Left colon (tissue), 2 donors: ENCODE results near the gene MCC. TPM values are rescaled to one million over a fixed set of nuclear protein-coding genes. Genes with fewer than 3 reads are reported as not detected.

Source experiments
- ATAC-seq: fragments of 200-7000 bp; cut with Tn5 transposase; one replicate; pipeline ENCODE4 v1.9.1; 2020; ENCODE audit warnings: mild to moderate bottlenecking, moderate library complexity
- DNase-seq, 2 donors: peaks; one replicate each; pipeline ENCODE4 v3.0.0-alpha.2; 2020
- intact Hi-C, 2 donors: fragments of 100-400 bp; cut with DNase I in 1 of 2; cut with micrococcal nuclease in 1 of 2; formaldehyde crosslinking; loops; one replicate each; pipeline versions ENCODE4 v1.11.2 to v1.14.0; 2022; cut with DNase I, micrococcal nuclease
- total RNA-seq, 2 donors: library from RNA; stranded (reverse); fragmentation: NEBNext Ultra II Directional; extraction: Animal tissue kit (Norgen Biotek cat#: 25700); gene quantifications; one replicate each; pipeline ENCODE4 v1.2.1, GENCODE V29; 2021
- donor health status: DM: no; HTN: no; CAD: no.
- donor health status: DM: yes; HTN: yes; CAD: no.

MCC gene
- total RNA-seq, 2 donors from 2014 or later = 1.9 to 4.3 TPM

DNA sequence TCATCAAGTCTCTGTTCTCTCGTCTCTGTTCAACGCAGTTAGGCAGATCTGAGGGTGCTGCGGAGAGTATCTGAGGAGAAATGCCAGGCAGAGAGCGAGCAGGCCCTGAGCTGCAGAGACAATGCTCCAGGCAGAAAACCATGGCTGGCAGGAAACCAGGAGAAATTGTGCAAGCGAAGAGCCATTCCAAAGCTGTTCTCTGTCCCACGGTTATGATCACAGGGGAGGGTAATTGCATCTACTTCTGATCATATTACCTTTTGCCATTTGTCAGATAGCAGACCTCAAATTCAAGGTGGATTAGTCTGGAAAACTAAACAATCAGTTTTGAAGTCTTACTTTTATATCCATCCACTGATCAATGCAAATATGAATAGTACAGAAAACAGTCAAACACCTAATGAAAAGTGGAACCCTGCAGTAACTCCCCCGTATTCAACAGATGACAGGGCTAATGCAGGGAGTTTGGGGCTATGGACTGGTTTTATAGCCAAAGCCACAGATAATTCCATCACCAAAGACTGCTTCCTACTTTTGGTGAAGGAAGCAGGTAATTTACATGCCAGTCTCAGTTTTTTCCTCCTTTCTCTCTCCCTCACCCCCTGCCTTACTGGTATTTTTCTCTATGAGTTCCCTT is 283.6 kb downstream of the MCC start:
- intact Hi-C loops = no loop called here
- no peak for DNase-seq
- no peak for ATAC-seq

DNA sequence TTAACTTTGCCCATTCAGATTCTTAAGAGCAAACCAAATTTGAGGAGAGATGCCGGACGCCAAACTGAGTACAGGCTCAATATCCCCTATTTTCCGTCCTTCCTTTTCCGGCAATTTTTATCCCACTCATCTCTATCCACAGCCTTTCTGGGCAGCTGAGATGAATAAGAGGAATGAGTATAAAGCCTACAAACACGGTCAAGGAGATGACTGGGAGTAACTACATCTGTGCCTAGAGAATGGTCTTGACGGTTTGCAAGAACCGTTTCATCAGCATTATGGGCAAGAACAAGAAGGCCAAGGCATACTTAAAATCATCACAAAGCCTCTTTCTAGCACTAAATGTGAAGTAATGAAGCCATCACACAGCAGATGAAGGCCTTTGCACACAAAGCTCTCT is 284.3 kb downstream of the MCC start:
- intact Hi-C loops = no loop called here
- DNase-seq (no peak), ATAC-seq (no peak)

DNA sequence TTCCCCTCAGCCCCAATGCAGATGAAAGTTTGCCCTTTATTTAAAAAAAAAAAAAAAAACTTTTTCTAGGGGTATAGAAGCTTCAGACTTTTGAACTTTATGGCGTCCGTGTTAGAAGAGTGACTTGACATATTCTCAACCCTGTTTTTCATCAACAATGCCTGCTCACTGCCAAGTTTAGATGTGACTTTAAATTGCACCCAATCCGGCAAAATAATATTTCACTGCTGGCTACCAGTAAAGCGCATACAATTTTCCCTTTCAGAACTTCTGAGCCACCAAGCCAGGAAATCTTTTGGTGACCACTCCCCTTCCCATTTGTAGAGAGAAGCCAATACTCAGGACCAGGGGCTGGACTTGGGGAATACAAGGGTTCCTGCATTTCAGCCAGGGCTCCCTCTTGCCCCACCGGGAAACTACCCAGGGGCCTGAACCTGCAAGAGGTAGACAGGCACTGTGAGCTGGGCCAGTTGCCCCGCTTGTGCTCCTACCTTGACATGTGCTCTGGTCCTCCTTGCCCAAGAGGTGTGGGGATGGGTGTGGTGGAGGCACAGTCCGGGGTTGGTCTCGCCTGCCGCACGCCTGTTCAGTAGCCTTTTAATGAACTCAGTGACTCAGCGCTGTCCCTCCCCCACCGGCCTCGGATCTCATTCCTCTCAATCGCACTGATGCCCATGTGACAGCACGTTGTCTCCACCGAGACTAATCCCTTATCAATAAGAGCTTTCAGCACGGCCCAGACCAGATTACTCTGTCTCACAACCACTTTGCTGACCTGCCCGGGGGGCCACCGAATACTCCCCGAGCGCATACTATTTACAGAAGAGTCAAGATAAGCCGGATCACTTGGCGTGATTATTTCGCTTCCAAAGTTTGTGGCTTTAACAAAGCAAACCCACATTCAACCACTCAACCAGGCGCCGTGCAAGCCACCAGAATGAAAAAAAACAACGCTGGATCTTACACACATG is 285.2 kb downstream of the MCC start:
- intact Hi-C loops = no loop called here
- DNase-seq = no peak
- no peak for ATAC-seq

DNA sequence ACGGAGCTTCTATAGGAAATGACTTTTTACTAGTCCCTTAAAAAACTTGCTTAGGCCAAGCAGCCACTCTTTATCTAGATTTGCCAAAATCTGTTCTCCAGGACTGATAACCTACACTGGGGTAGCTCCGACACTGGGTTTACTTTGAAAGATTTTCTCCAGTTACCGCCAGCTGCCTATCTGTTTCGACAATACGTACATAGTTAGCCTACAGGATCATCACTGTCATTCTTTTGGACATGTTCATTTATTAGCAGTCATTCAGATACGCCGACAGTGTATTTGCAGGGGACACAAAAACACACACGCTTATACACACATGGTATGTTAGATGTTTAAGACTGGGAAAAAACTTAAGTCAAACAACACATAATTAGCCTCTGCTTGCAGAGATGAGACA is 286.0 kb downstream of the MCC start:
- DNase-seq (no peak), ATAC-seq (no peak)
- intact Hi-C loops = no loop called here

DNA sequence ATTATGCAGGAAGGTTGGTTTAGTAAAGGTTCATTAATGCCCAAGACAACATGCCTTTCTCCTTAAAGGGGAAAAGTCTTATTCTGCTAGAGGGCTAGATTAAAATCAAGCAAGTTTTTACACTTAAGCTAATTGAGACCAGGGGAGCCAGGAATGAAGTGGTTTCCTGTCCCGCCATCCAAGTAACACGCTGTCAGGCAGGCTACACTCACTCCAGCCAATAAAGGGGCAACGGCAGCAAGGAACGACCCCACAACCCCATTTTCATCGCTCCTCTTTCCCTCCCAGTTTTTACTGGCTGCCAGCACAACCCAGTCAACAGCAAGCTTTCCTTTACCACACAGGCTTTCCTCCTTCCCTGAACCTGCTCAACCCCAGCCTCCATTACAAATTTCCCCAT is 286.5 kb downstream of the MCC start:
- no peak for ATAC-seq
- intact Hi-C loops = no loop called here
- DNase-seq = no peak

DNA sequence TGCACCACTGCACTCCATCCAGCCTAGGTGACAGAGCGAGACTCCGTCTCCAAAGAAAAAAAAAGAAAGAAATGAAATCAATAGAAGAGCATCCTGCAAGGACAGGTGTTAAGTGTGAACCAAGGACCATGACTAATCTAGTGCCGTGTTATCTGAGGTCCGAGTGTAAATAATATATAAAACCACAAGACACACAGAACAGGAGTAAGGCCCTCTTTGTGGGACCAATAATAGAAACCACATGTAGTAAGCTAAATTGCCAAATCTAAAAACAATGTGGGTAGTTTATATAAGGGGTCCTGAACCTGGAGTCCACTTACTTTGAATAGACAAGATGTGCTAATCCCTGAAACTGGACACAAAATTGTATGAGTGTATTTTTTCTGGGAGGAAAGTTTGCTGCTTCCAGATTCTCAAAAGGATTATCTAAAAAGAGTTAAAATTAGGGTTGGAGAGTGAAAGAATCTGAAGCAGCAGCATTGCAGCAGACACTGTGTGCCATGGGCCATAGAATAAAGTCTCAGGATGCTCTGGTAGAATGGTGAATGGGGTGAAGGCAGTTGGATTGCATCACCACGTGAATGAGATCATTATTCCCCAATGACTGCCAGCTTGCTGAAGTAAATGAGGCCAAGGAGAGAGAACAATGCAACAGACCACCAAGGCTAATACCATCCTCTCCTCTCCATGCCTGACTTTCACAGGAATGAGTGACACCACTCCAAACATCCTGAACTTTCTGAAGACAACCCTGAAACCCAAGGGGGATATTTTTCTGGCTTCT is 288.9 kb downstream of the MCC start:
- intact Hi-C loops = no loop called here
- ATAC-seq = no peak
- DNase-seq = no peak

DNA sequence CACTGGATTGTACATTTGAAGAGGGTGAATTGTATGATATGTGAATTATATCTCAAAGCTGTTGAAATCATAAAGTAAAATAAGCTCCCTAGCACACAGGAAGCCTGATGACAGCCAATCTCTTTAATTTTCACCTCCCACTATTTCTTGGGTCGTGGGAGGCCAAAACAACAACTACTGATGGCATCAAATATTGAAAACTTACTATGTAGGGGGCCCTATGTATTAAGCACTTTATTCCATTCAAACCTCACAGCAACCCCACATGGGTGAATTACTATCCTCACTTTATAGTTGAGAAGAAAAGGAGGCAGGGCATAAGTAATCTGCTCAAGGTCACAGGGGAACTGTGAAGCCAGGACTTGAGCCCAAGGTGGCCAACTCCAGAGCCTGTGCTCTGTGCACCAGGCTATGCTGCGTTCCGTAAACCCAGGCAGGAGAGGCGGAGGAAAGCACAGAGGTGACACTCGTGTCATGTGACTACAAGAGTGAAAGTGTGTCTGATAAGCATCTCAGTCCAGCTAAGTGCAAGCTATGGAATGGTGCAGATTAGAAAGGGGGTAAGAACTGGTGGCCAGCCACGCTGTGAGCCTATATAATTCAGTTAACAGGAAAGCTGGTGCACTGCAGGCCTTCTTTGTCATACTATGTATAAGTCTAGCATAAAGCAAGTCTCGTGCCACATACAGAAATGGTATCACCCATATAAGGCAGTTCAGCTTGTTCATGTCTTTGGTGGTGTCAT is 290.6 kb downstream of the MCC start:
- DNase-seq (no peak), ATAC-seq (no peak)
- intact Hi-C loops = no loop called here

DNA sequence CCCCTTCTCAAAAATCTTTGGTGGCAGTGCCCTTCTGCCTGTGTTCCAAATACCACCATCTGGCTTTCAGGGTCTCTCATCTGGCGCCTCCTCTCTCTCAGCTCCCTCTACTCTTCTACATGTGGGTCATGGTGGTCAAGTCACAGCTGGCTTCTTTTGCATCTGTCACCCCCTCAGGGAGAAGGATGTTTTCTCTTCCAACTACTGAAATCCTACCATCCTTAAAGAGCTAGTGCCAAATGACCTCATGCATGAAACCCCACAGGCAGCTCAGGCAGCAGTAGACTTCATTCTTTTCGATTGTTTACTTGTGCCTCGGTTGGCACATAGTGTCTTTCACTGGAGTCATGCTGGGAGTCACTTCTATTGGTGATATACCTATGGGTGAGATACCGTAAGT is 292.5 kb downstream of the MCC start:
- no peak for DNase-seq
- intact Hi-C loops = no loop called here
- no peak for ATAC-seq

DNA sequence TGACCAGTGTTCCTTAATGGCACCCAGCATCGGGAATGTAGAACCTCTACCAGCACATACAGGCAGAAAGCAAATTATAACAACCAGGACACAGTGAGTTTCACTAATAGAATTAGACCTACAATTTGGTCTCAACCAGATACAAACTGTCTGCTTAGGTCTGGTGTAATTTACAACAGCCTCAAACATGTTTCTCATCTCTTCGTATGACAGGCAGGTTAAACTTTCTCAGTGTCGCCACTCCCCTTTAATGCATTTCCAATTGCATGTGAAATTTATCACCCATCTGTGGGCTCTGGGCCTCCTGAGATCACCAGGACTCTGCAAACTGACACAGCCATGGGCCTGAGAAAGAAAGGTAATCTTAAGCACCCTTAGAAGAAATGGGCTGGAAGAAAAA is 293.0 kb downstream of the MCC start:
- intact Hi-C loops = no loop called here
- ATAC-seq = no peak
- no peak for DNase-seq

DNA sequence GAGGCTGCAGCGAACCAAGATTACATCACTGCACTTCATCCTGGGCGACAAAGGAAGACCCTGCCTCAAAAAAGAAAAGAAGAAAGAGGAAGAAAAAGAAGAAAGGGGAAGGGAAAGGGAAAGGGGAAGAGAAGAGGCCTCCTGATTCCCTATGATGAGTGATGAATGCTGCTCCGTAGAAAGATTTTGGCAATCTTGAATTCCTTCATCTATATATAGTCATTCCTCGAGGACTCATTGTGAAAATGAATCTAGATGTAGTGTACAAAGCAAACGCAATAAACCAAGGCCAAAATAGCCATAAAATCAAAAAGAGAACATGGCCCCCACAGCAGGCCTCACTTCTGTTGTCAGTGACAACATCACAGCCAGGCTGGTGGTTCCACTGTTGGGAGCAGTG is 293.7 kb downstream of the MCC start:
- DNase-seq (no peak), ATAC-seq (no peak)
- intact Hi-C loops = no loop called here

DNA sequence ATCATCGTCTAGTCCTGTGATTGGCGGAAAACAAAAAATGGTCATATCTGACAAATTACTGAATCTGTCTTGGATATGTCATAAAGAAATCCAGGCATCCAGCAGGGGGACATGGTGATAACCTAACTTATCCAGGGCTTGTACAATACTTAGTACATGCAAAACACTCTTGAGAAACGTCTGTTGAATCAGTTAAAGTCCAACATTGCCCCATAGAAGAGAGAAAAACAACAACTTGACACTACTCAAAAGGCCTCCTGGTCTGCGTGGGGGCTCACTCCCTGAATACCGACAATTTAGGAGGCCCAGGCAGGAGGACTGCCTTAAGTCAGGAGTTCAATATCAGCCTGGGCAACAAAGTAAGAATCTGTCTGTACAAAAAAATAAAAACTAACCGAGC is 294.1 kb downstream of the MCC start:
- intact Hi-C loops = no loop called here
- DNase-seq (no peak), ATAC-seq (no peak)

DNA sequence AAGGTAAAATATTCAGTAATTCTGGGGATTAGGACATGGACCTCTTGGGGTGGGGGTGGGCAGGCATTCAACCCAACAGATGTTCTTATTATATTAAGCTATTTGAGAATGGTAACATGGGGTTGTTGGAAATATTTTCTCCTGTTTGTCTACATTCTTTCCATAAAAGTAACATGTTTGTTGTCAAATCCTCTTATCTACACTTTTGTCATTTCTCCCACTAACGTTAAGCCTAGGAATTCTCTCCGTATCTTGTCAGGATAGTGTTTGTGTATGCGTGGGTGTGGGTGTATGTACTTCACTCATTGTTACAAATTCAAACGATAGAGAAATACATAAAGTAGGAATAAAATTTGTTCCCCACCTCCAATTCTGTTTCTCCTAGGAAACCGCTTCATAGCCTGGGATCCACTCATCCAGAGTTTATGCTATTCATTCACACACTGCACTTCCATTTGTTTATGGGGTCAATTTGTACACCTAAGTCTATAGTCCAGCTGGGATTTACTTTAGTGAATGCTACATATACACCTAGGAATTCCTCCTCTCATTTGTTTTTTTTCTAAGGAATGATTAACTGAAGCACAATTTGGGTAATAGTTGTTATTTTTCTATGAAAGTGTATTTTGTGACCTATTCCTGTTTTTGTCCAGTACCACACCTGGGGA is 294.8 kb downstream of the MCC start:
- no peak for ATAC-seq
- no peak for DNase-seq
- intact Hi-C loops = no loop called here

DNA sequence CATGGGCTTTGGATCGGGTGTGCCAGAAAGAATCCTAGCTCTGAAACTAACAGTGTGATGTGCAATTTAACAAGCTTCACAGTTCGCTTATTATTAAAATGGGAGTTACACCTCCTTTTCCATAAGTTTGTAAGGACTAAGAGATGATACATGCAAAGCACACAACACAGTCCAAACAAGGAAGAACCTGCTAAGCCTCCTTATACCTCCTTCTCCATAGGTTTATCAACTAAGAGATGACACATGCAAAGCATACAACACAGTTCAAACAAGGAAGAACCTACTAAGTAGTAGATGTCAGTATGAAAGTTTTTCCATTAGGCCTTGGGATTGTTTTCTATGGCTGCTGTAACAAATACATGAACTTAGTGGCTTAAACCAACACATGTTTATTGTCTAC is 295.7 kb downstream of the MCC start:
- intact Hi-C loops = no loop called here
- ATAC-seq = no peak

DNA sequence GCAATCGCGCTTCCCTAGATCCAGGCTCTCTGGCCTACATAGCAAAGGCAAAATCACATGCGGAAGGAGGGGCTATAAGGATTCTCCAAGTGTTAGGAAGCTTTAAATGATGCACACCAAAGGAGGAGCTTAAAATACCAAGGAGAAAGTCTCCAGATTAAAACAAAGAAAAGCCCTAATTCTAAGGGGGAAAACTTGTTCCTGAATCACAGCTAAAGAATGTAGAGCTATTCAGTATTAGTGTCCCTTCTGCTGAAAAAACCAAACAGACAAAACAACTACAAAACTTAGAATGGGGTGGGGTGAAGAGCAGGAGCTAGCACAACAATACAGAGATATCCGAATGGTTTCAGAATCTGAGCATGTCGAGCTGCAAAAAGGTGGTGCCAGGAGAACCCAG is 297.9 kb downstream of the MCC start:
- DNase-seq (no peak), ATAC-seq (no peak)
- intact Hi-C loops = no loop called here

More for the DNA sequence above, 295.7 kb downstream of the MCC start:
- no peak for DNase-seq

DNA sequence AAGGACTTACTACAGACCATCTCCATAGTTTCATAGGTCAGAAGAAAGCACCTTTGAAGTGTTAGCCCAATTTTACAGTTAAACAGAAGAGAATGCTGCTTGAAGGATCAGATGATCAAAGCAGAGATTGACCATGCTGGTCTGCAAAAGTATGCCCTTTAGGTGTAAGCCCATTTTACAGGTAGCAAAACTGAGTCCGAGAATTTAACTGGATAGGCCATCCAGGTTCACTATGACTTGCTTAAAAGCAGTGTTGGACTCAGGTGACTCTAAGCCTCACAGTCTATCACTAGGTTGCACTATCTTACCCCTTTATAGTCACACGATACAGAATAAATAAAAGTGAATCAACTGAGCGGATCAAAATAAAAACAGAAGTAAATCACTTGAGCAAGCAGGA is 299.0 kb downstream of the MCC start:
- intact Hi-C loops = no loop called here
- no peak for ATAC-seq
- no peak for DNase-seq

DNA sequence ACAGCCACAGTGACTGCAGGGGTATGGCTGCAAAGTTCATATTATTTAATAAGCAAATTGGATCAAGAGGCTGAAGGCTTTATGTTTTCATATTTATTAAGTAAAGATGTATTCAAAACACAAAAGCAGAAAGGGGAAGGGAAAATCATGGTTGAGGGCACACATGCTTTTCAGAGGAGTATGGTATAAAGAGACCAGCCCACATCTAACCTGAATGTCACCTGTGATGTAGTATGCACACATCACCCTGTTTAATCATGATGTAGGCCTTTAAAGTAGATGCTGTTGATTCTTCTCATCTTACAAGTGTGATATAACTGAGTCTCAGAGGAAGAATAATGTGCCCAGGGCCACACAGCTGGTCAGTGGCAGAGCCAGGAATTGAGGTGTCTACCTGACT is 299.8 kb downstream of the MCC start:
- intact Hi-C loops = no loop called here
- DNase-seq = no peak
- ATAC-seq = no peak

DNA sequence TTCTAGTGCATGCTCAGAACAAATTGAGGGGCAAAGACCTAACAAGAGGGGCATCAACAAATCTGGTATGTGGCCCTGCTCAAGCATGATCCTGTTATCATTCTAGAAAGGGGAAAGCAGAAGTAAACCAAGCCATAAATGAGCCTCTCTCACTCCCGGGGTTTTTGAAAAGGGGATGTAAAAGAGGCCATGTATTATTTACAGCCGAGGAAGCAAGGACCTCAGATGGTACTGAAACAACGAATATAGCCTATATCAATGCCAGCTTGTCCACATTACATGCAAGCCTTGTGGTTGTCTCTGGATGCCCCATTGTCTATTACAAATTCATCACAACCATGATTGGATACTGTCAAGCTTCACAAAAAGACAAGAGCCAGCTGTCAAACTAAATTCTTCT is 300.3 kb downstream of the MCC start:
- DNase-seq = no peak
- intact Hi-C loops = no loop called here
- ATAC-seq = no peak

DNA sequence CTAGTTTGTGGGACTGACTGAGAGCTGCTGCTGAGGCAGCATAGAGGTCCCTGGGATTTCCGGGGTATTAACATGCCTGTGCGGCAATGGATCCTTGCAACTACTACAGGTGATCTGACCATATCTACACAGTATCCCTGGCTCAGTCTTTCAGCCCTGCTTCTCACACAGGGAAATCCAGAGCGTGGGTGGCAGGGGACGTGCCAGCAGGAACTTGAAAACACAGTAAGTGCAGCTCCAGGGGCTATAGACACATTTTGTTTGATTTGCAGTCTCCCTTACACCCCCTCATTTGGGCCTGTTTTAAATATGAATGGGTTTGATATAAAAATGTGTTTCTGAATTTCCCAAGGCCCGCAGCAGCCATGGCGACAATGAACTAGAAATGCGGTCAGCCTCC is 302.2 kb downstream of the MCC start:
- ATAC-seq = no peak
- DNase-seq = no peak
- intact Hi-C loops = no loop called here

DNA sequence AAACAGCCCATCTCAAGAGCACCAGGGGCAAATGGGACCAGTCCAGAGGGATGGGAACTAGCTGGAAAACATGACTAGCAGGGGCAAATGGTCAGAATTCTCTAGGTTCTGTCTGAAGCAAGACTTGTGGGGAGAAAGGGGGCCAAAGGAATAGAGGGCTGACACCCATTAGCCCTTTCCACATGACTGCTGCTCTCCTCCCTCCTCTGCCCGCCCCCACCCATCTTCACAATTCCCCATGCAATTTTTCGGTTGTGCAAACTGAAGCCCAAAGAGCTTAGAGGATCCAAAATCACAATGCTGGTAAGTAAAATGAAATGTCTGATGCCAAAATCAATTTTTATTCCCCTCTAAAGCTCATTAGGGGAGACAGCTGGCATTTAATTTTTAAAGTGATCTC is 304.6 kb downstream of the MCC start:
- ATAC-seq = no peak
- DNase-seq = no peak
- intact Hi-C loops = no loop called here
